OCI-LY3 (cell line): ENCODE results near the gene SRGAP2B.
"Not testable (repeated sequence)": the region's sequence is repeated elsewhere in the genome, so short reads cannot be mapped to it uniquely, and the experiment has no call there.

Source experiments
- EZH2phosphoT487 ChIP-seq: fragments of 200-600 bp; shearing (Covaris generic); IDR thresholded peaks from 2 replicates; pipeline ENCODE4 v1.6.1; 2018; ENCODE audit warnings: antibody characterized with exemption, mixed run types, low read depth
- TF ChIP-seq, protein P1 (sequence below): fragments of 200-600, 300-600 bp; sonication (generic); IDR thresholded peaks from 2 replicates; pipeline ENCODE4 v1.5.1; 2014; ENCODE audit warnings: antibody characterized with exemption, low read length, low read depth

DNA sequence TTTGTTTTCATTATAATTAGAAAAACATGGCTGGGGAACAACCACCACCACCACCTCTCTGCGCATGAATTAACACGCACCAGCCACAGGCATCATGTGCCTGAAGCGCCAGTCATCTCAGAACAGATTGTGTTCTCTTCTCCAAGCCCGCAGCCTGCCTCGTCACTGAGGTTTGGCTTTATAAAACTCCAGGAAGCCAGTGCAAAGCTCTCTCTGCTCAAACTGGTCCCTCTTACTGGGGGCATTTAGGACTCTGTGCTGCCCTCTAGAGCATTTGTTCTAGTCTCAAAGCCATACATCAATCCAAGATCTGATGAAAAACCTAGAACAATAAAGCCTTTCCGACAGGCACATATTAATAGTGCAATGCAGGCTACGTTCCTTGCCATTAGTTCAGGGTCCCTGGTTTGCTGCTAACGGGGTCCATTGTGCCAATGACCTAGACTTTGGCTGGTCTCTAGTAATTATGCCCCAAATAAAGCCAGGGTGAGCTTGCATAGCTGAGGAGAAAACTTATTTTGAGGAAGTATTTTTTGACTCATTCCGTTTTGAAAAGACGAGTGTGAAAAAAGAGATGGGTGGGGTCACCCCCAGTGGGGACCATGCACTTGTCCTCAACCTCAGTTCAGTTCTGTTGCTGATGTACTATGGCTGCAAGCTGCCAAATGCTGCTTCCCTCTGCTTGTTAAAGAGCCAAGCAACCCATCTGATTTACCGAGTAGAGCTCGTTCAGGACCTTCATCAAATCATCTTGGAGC, 181.0 kb downstream of the SRGAP2B start:
- TF ChIP-seq, protein P1, sequence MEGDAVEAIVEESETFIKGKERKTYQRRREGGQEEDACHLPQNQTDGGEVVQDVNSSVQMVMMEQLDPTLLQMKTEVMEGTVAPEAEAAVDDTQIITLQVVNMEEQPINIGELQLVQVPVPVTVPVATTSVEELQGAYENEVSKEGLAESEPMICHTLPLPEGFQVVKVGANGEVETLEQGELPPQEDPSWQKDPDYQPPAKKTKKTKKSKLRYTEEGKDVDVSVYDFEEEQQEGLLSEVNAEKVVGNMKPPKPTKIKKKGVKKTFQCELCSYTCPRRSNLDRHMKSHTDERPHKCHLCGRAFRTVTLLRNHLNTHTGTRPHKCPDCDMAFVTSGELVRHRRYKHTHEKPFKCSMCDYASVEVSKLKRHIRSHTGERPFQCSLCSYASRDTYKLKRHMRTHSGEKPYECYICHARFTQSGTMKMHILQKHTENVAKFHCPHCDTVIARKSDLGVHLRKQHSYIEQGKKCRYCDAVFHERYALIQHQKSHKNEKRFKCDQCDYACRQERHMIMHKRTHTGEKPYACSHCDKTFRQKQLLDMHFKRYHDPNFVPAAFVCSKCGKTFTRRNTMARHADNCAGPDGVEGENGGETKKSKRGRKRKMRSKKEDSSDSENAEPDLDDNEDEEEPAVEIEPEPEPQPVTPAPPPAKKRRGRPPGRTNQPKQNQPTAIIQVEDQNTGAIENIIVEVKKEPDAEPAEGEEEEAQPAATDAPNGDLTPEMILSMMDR = not testable (repeated sequence)
- not testable (repeated sequence) for TF ChIP-seq EZH2phosphoT487
